Measurements from ENCODE around the gene ALG10.

GRCh38 chr12:34033628-34034296 lies 11.5 kb downstream of the ALG10 start:
- peak; percentile 31 for TF ChIP-seq CTCF (IDR thresholded peaks at IDR 0.05; ENCODE audit: low read depth, low read length, poor library complexity, severe bottlenecking)
- TF ChIP-seq EZH2phosphoT487 (IDR thresholded peaks at IDR 0.05; ENCODE audit: borderline replicate concordance, low read length) = no peak
